ENCODE results near the gene JAZF1. TPM values are rescaled to one million over a fixed set of nuclear protein-coding genes. Genes with fewer than 3 reads are reported as not detected.

Gene JAZF1
- total RNA-seq, 1 donor from 2014 or later, result 29.4 TPM

DNA sequence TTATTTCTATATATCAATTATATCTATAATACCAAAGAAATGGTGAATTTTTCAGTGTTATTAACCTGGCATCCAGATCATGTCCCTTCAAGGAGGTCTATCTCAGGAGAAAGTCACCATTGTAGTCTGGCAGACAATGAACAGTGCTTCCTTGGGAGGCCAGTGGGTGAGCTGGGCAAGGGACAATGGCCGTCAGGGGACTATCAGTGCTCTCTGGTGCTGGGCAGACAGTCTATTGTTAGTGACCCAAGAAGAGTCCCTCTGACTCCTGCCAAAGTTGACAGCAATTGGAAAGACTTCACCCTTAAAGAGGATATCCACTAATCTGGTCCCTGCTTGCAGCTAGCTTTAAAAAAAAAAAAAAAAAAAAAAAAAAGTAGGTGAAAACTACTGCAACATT lies 7.1 kb downstream of the JAZF1 start:
- H3K36me3 ChIP-seq, result no peaks in the 10 kb centered on the region
- TF ChIP-seq CTCF (IDR thresholded peaks at IDR 0.05; ENCODE audit: borderline replicate concordance), result no peak
- H3K27me3 ChIP-seq (ENCODE audit: low read depth), result no peaks in the 10 kb centered on the region
- H3K4me1 ChIP-seq, result peaks cover 88% of the 10 kb centered on the region
- no peaks in the 10 kb centered on the region for H3K9me3 ChIP-seq (replicated peaks)
- intact Hi-C loops (cut with micrococcal nuclease), result no loop called here
- peak overlapping the region; percentile 69 for H3K27ac ChIP-seq (replicated peaks)
- peak; percentile 22 for DNase-seq
- no peak overlapping the region for H3K4me3 ChIP-seq

DNA sequence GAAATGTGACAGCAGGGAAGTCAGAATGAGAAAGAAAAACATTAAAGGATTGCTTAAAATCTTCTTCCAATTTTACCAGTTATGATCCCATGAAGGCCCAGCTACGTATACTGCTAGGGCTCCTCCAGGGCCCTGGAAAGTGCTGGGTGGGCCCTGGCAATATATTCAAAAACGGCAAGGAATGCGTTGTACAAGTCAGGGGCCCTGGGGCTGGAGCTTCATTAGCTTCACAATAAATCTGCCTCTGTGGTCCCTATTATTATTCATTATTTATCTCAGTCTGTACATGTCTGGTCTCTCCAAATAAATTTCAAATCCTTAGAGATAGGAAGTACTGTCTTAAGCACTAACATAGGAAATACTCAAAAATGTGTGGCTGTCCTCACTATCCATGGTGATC lies 7.6 kb downstream of the JAZF1 start:
- intact Hi-C loops (cut with micrococcal nuclease), result no loop called here
- Histone ChIP-seq H3K36me3 (no peaks in the 10 kb centered on the region), H3K27me3 (ENCODE audit: low read depth) (no peaks in the 10 kb centered on the region), H3K9me3 (replicated peaks) (no peaks in the 10 kb centered on the region), H3K4me3 (no peak overlapping the region), H3K27ac (replicated peaks) (peak overlapping the region; percentile 69), H3K4me1 (peaks cover 84% of the 10 kb centered on the region)
- no peak for DNase-seq
- no peak for TF ChIP-seq CTCF (IDR thresholded peaks at IDR 0.05; ENCODE audit: borderline replicate concordance)

- DNase-seq, result no peak
- Histone ChIP-seq H3K9me3 (replicated peaks) (no peaks in the 10 kb centered on the region), H3K27ac (replicated peaks) (peak overlapping the region; percentile 47), H3K4me3 (no peak overlapping the region), H3K36me3 (no peaks in the 10 kb centered on the region), H3K27me3 (ENCODE audit: low read depth) (no peaks in the 10 kb centered on the region), H3K4me1 (peaks cover 84% of the 10 kb centered on the region)
- intact Hi-C loops (cut with micrococcal nuclease), result no loop called here
- no peak for TF ChIP-seq CTCF (IDR thresholded peaks at IDR 0.05; ENCODE audit: borderline replicate concordance)
Observed at GRCh38 chr7:28170701-28171100, 9.9 kb downstream of the JAZF1 start.

GRCh38 chr7:28169230-28169629 lies 11.4 kb downstream of the JAZF1 start:
- H3K9me3 ChIP-seq (replicated peaks), result no peaks in the 10 kb centered on the region
- H3K36me3 ChIP-seq, result no peaks in the 10 kb centered on the region
- no peaks in the 10 kb centered on the region for H3K27me3 ChIP-seq (ENCODE audit: low read depth)
- intact Hi-C loops (cut with micrococcal nuclease), result no loop called here
- no peak for DNase-seq
- H3K4me3 ChIP-seq, result no peak overlapping the region
- peaks cover 79% of the 10 kb centered on the region for H3K4me1 ChIP-seq
- no peak for TF ChIP-seq CTCF (IDR thresholded peaks at IDR 0.05; ENCODE audit: borderline replicate concordance)
- no peak overlapping the region for H3K27ac ChIP-seq (replicated peaks)

GRCh38 chr7:28168393-28169158 lies 12.0 kb downstream of the JAZF1 start:
- Histone ChIP-seq H3K4me3 (no peak overlapping the region), H3K27me3 (ENCODE audit: low read depth) (no peaks in the 10 kb centered on the region), H3K27ac (replicated peaks) (no peak overlapping the region), H3K9me3 (replicated peaks) (no peaks in the 10 kb centered on the region), H3K4me1 (peaks cover 76% of the 10 kb centered on the region), H3K36me3 (no peaks in the 10 kb centered on the region)
- no peak for DNase-seq
- intact Hi-C loops (cut with micrococcal nuclease), result no loop called here
- no peak for TF ChIP-seq CTCF (IDR thresholded peaks at IDR 0.05; ENCODE audit: borderline replicate concordance)

Measured in left ventricle myocardium inferior (tissue), 1 donor.